Activated CD4-positive, alpha-beta T cell treated with anti-CD3 and anti-CD28 coated beads, Interleukin-2, amount 10 ng/mL, durations not matched to agents 7 days and 5 days (primary cell): Measurements from ENCODE around the gene INPP4B. TPM values are rescaled to one million over a fixed set of nuclear protein-coding genes. Genes with fewer than 3 reads are reported as not detected.

Experiments
- CTCF ChIA-PET: fragments of 350-600 bp; sonication (Branson Sonifier 250); formaldehyde crosslinking; loops from one replicate; lab custom pipeline; 2021; ENCODE audit warnings: antibody characterized with exemption; lab: Charles Lee
- POLR2A ChIA-PET: fragments of 350-600 bp; sonication (Branson Sonifier 250); formaldehyde crosslinking; loops from one replicate; lab custom pipeline; 2021; ENCODE audit warnings: antibody characterized with exemption; lab: Charles Lee
- DNase-seq: peaks from one replicate; pipeline ENCODE4 v3.0.0-alpha.2; 2020
- H3K27ac Mint-ChIP-seq: one replicate; pipeline ENCODE4 v1.8.0; 2021; ENCODE audit warnings: mild to moderate bottlenecking, moderate library complexity, mixed read lengths
- H3K27me3 Mint-ChIP-seq: one replicate; pipeline ENCODE4 v1.8.0; 2021; ENCODE audit warnings: mixed read lengths
- H3K36me3 Mint-ChIP-seq: one replicate; pipeline ENCODE4 v1.8.0; 2021; ENCODE audit warnings: low read depth, mixed read lengths
- H3K4me1 Mint-ChIP-seq: one replicate; pipeline ENCODE4 v1.8.0; 2021; ENCODE audit warnings: mixed read lengths
- H3K4me3 Mint-ChIP-seq: one replicate; pipeline ENCODE4 v1.8.0; 2021; ENCODE audit warnings: mild to moderate bottlenecking, moderate library complexity, mixed read lengths
- H3K9me3 Mint-ChIP-seq: one replicate; pipeline ENCODE4 v1.8.0; 2021; ENCODE audit warnings: mixed read lengths
- total RNA-seq, 2 experiments: library from RNA; stranded (reverse); gene quantifications; one replicate each; pipeline ENCODE4 v1.2.3, GENCODE V29; 2021

INPP4B gene
- total RNA-seq, 2 experiments from 2014 or later: 71.6 to 79.2 TPM

- H3K4me1 Mint-ChIP-seq: no peaks in the 10 kb centered on the region
- no peak for DNase-seq
- POLR2A ChIA-PET: no interaction called here
- no peaks in the 10 kb centered on the region for H3K27me3 Mint-ChIP-seq
- no peaks in the 10 kb centered on the region for H3K9me3 Mint-ChIP-seq
- H3K36me3 Mint-ChIP-seq: peaks cover 55% of the 10 kb centered on the region
- H3K4me3 Mint-ChIP-seq: no peak overlapping the region
- H3K27ac Mint-ChIP-seq: no peak overlapping the region
- CTCF ChIA-PET: interaction anchor here (1.6 kb wide), 1 partner anchor 9 kb away, joined by 4 read pairs; no protein-coding TSS in a partner anchor
Measured at GRCh38 chr4:142156256-142156655, 689.8 kb downstream of the INPP4B start.

DNA sequence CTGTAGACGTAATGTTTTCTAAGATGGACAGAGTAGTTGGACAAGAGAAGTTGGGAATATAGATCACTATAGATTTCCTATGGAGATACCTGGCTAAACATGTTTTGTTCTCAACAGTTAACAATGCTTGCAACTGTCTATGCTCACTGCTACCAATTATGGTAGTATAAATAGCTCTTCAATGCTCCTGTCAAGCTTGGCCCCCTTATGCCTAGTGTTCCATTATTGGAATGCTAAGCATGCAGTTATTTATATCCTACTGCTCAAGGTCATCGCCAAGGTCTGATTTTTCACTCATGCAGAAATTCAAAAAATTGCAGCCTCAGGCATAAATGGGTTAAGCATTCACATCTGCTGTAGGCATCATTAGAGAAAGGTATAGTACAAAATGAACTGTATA, 690.8 kb downstream of the INPP4B start:
- DNase-seq: no peak
- no peak overlapping the region for H3K27ac Mint-ChIP-seq
- CTCF ChIA-PET: no interaction called here
- peaks cover 52% of the 10 kb centered on the region for H3K36me3 Mint-ChIP-seq
- no peaks in the 10 kb centered on the region for H3K27me3 Mint-ChIP-seq
- no peak overlapping the region for H3K4me3 Mint-ChIP-seq
- H3K4me1 Mint-ChIP-seq: no peaks in the 10 kb centered on the region
- H3K9me3 Mint-ChIP-seq: no peaks in the 10 kb centered on the region
- POLR2A ChIA-PET: no interaction called here

- H3K36me3 Mint-ChIP-seq: peaks cover 49% of the 10 kb centered on the region
- POLR2A ChIA-PET: no interaction called here
Measured at GRCh38 chr4:142150483-142150882, 695.6 kb downstream of the INPP4B start.

DNA sequence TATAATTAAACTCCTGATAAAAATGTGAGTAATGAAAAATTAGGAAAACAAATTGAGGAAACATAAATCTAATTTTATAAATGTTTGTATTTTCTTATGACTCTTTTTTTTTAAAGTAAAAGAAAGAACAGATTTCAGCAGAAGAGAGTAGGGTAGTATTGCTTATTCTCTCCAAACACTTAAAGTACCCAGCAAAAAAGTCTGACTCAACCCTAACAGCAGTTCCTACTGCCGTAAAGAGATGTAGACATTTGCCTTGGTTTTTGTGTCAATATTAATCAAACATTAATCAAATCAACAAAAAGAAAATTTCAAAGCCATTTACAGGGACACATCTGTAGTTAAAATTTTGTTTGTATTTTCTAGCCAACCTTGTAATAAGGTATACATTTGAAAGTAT, 701.3 kb downstream of the INPP4B start:
- no peaks in the 10 kb centered on the region for H3K27me3 Mint-ChIP-seq
- H3K4me1 Mint-ChIP-seq: peaks cover 10% of the 10 kb centered on the region
- no peak overlapping the region for H3K27ac Mint-ChIP-seq
- H3K4me3 Mint-ChIP-seq: no peak overlapping the region
- CTCF ChIA-PET: interaction anchor here (0.6 kb wide), 1 partner anchor 709 kb away, joined by 4 read pairs; no protein-coding TSS in a partner anchor
- DNase-seq: no peak
- no peaks in the 10 kb centered on the region for H3K9me3 Mint-ChIP-seq
- peaks cover 54% of the 10 kb centered on the region for H3K36me3 Mint-ChIP-seq
- POLR2A ChIA-PET: no interaction called here

More at GRCh38 chr4:142150483-142150882, 695.6 kb downstream of the INPP4B start:
- Mint-ChIP-seq H3K4me3 (no peak overlapping the region), H3K27me3 (no peaks in the 10 kb centered on the region), H3K9me3 (no peaks in the 10 kb centered on the region), H3K4me1 (no peaks in the 10 kb centered on the region), H3K27ac (no peak overlapping the region)
- CTCF ChIA-PET: no interaction called here
- DNase-seq: no peak

DNA sequence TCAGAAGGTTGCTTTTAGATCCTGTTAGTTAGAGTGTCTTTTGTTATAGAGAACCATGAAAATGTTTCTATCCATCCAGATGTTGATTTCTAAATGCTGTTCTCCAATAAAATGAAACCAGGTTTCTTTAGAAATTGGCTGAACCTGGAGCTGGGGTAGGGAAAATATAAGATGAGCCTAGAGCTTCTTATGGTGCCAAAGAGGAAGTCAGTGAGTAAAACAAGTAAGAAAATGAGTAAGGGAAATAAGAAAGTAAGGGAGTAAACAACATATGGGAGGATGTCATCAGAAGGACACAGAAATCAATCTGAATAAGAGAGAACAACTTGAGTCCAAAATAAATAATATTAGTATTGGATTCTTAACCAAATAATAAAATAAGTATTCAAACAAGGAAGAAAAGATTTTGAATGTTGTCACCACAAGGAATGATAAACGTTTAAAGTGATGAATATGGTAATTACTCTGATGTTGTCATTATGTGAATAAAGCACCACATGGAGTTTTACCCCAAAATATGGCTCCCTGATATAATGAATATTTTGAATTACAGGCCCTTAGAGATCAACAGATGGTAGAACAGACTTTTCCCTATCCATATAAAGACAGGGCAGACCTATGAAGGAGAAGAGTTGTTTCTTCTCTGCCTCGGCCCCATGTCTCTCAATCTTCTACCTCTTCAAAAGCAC, 703.6 kb downstream of the INPP4B start:
- ChIA-PET POLR2A (no interaction called here), CTCF (no interaction called here)
- no peak for DNase-seq
- Mint-ChIP-seq H3K27ac (peak overlapping the region; percentile 28), H3K27me3 (no peaks in the 10 kb centered on the region), H3K4me3 (no peak overlapping the region), H3K4me1 (peaks cover 10% of the 10 kb centered on the region), H3K36me3 (peaks cover 50% of the 10 kb centered on the region), H3K9me3 (peaks cover 5% of the 10 kb centered on the region)

- no peak for DNase-seq
- Mint-ChIP-seq H3K27ac (no peak overlapping the region), H3K4me1 (peaks cover 10% of the 10 kb centered on the region), H3K36me3 (peaks cover 54% of the 10 kb centered on the region), H3K4me3 (no peak overlapping the region), H3K27me3 (no peaks in the 10 kb centered on the region), H3K9me3 (peaks cover 5% of the 10 kb centered on the region)
- ChIA-PET POLR2A (no interaction called here), CTCF (no interaction called here)
Measured at GRCh38 chr4:142141224-142141623, 704.9 kb downstream of the INPP4B start.

DNA sequence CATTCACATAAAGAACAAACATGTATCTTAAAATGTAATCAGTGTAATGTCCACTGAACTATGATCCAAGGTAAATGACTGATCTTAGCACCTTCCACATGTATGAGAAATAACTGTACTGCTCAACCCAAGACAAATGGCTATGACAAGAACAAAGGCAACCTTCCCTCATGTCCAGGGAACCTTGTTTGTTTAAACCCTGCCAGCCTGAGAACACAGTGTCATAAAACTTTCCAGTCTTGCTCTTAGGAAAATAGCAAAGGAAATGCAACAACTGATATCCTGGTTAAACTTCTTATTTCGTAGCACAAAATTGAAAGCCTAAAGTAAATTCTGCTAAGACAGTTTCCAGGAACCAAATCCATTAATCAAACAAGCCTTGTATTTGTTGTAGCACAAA, 715.4 kb downstream of the INPP4B start:
- ChIA-PET CTCF (no interaction called here), POLR2A (no interaction called here)
- H3K27ac Mint-ChIP-seq: no peak overlapping the region
- H3K27me3 Mint-ChIP-seq: no peaks in the 10 kb centered on the region
- peaks cover 23% of the 10 kb centered on the region for H3K4me1 Mint-ChIP-seq
- H3K4me3 Mint-ChIP-seq: no peak overlapping the region
- H3K36me3 Mint-ChIP-seq: peaks cover 9% of the 10 kb centered on the region
- DNase-seq: no peak
- no peaks in the 10 kb centered on the region for H3K9me3 Mint-ChIP-seq

GRCh38 chr4:142129931-142130330, 716.2 kb downstream of the INPP4B start:
- ChIA-PET CTCF (no interaction called here), POLR2A (no interaction called here)
- Mint-ChIP-seq H3K4me1 (peaks cover 25% of the 10 kb centered on the region), H3K27ac (no peak overlapping the region), H3K27me3 (no peaks in the 10 kb centered on the region), H3K4me3 (no peak overlapping the region), H3K9me3 (no peaks in the 10 kb centered on the region), H3K36me3 (peaks cover 6% of the 10 kb centered on the region)
- no peak for DNase-seq

GRCh38 chr4:142129473-142129872, 716.6 kb downstream of the INPP4B start:
- H3K36me3 Mint-ChIP-seq: peaks cover 7% of the 10 kb centered on the region
- ChIA-PET POLR2A (no interaction called here), CTCF (no interaction called here)
- H3K9me3 Mint-ChIP-seq: no peaks in the 10 kb centered on the region
- no peak for DNase-seq
- peaks cover 25% of the 10 kb centered on the region for H3K4me1 Mint-ChIP-seq
- no peak overlapping the region for H3K27ac Mint-ChIP-seq
- no peak overlapping the region for H3K4me3 Mint-ChIP-seq
- H3K27me3 Mint-ChIP-seq: no peaks in the 10 kb centered on the region

DNA sequence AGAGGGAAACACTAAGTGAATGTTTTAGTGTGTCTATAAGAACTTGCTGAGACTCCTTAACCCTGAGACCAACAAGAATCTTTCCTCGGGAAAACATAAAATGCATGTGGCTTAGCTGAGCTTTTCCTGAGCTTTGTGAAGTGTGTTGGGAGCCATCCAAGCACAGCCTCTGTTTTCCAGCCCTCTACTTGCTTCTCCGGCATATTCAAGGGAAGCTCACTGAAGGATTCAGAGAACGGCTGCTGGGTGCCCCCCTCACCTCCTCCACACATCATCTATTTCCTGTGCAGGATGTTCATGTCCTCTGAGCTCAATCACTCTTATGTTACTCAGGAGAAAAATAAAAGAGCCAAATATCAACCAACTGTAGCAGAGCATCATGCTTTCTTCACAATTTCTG, 717.6 kb downstream of the INPP4B start:
- no peaks in the 10 kb centered on the region for H3K27me3 Mint-ChIP-seq
- H3K9me3 Mint-ChIP-seq: no peaks in the 10 kb centered on the region
- H3K36me3 Mint-ChIP-seq: peaks cover 10% of the 10 kb centered on the region
- peaks cover 25% of the 10 kb centered on the region for H3K4me1 Mint-ChIP-seq
- POLR2A ChIA-PET: no interaction called here
- CTCF ChIA-PET: no interaction called here
- H3K27ac Mint-ChIP-seq: peak overlapping the region; percentile 7
- H3K4me3 Mint-ChIP-seq: no peak overlapping the region
- DNase-seq: no peak

- Mint-ChIP-seq H3K36me3 (peaks cover 19% of the 10 kb centered on the region), H3K27me3 (no peaks in the 10 kb centered on the region), H3K9me3 (no peaks in the 10 kb centered on the region), H3K27ac (no peak overlapping the region), H3K4me1 (peaks cover 30% of the 10 kb centered on the region), H3K4me3 (no peak overlapping the region)
- POLR2A ChIA-PET: no interaction called here
- CTCF ChIA-PET: interaction anchor here (1.0 kb wide), 1 partner anchor 139 kb away, joined by 3 read pairs; no protein-coding TSS in a partner anchor
- peak; percentile 77 for DNase-seq
Measured at GRCh38 chr4:142126890-142127497, 719.1 kb downstream of the INPP4B start.

DNA sequence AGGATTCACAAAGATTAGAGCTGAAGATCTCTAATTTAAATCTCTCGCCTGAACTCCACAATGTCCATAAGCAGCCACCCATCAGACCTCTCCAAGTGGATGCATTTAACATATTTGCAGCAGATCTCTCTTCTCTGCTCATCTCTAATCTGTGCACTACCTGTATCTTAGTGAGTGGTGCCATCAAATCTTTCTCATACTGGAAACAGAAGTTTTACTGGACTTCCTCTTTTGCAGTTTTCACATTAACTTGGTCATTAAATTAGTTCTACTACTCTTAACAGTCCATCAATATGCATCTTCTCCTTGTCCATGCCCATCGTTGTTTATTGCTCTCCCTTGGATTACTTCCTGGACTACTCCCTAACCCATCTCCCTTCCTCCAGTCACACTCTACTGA, 721.2 kb downstream of the INPP4B start:
- DNase-seq: no peak
- POLR2A ChIA-PET: no interaction called here
- CTCF ChIA-PET: no interaction called here
- Mint-ChIP-seq H3K36me3 (peaks cover 37% of the 10 kb centered on the region), H3K4me1 (peaks cover 32% of the 10 kb centered on the region), H3K9me3 (no peaks in the 10 kb centered on the region), H3K27me3 (no peaks in the 10 kb centered on the region), H3K27ac (no peak overlapping the region), H3K4me3 (no peak overlapping the region)

DNA sequence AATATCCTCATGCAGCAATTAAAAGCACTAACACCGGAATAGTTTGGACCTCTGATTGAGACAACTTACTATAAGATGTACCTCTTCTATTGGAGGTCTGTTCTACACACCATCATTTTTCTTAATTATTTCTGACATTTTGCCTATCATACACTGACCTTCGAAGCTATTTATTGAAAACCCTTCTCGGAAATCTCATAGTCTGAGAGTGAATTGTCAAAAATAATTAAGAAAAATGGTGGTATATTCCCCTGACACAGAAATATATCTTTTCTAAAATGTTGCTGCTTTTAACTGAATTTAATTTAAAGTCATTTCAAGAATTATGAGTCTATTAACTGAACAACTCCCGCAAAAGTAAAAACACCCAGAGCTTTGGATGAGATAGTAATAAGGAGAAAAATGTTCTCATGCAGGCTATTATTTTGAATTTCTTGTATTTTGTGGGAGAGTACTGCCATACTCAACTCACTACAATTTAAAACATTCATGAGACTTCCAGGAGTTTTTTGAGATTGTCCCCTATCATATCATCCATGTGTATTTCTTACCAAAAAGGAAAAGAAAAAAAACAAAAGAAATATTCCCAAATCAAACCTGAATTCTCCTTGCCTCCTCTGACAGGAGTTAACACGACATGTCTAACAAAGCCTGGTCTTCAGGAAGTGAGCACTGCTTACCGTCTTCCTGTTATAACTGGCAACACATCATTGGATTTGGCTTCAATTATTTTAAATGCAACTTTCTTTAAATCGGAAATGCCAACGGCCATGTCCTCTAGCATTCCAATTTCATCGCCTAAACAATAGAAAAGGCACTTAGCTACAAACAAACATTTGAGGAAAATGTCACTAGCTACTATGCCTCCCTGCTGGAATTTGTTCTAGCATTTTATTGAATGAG, 724.4 kb downstream of the INPP4B start:
- Mint-ChIP-seq H3K9me3 (peaks cover 3% of the 10 kb centered on the region), H3K4me3 (no peak overlapping the region), H3K4me1 (peaks cover 22% of the 10 kb centered on the region), H3K27ac (no peak overlapping the region), H3K27me3 (no peaks in the 10 kb centered on the region), H3K36me3 (peaks cover 65% of the 10 kb centered on the region)
- CTCF ChIA-PET: no interaction called here
- no peak for DNase-seq
- POLR2A ChIA-PET: no interaction called here
